ENCODE results near the gene GABRA1.

Gene GABRA1

DNA sequence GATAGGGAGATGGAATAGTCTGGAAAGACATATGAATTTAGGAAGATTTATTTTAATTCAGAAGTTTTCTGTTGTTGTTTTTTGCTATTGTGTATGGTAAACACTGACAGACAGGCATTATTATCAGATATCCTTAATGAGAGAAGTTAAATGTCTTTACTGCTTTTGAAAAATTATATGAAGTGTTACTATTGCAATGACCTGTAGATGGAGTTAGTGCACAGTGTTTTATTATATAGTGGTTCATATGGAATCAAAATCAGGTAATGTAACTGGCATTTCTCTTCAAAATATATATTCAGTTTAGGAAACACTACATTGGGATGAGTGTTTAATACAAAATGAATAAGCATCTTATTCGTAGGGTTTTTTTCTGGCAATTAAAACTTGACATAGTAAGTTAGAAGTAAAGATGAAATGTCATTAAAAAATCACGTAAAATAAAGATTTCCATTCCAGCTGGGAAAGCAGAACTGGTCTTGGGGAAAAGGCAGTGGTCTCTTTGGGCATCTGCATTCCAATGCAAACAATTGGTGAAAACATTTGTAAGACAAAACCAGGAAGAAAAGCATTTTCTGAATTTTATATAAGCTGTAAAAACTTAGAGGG, 3.9 kb downstream of the GABRA1 start:
- no peak overlapping the region for H3K4me3 ChIP-seq (ENCODE audit: low read depth, low read length)

DNA sequence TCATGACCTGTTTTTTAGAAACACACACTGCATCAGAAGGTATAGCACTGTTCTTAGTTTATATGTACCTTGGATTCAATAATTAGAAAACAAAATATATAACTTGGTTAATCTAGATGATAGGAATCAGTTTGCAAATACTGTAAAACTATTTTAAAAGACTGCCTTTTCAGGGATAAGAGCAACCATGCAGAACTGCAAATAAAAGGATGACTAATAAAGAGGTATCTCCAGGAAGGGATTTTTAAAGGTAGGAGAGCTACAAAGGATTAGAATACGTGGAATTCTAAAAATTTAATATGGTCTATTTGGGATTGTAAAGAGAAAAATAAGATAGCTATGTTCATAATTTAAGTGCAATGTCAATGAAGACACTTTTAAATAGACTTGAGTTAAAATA, 9.4 kb downstream of the GABRA1 start:
- no peak for TF ChIP-seq POLR2A (IDR thresholded peaks at IDR 0.05; ENCODE audit: extremely low read depth, insufficient read length)
- TF ChIP-seq MYC (IDR thresholded peaks at IDR 0.05; ENCODE audit: low read depth, low read length), result no peak
- TF ChIP-seq, protein P1, sequence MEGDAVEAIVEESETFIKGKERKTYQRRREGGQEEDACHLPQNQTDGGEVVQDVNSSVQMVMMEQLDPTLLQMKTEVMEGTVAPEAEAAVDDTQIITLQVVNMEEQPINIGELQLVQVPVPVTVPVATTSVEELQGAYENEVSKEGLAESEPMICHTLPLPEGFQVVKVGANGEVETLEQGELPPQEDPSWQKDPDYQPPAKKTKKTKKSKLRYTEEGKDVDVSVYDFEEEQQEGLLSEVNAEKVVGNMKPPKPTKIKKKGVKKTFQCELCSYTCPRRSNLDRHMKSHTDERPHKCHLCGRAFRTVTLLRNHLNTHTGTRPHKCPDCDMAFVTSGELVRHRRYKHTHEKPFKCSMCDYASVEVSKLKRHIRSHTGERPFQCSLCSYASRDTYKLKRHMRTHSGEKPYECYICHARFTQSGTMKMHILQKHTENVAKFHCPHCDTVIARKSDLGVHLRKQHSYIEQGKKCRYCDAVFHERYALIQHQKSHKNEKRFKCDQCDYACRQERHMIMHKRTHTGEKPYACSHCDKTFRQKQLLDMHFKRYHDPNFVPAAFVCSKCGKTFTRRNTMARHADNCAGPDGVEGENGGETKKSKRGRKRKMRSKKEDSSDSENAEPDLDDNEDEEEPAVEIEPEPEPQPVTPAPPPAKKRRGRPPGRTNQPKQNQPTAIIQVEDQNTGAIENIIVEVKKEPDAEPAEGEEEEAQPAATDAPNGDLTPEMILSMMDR (IDR thresholded peaks at IDR 0.05; ENCODE audit: low read depth, low read length), result no peak
- TF ChIP-seq, protein P2, sequence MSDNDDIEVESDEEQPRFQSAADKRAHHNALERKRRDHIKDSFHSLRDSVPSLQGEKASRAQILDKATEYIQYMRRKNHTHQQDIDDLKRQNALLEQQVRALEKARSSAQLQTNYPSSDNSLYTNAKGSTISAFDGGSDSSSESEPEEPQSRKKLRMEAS (IDR thresholded peaks at IDR 0.05; ENCODE audit: low read depth, low read length), result no peak
- no peak for DNase-seq (ENCODE audit: low read depth)
- H3K4me3 ChIP-seq (ENCODE audit: low read depth, low read length), result no peak overlapping the region

More for the DNA sequence above, 3.9 kb downstream of the GABRA1 start:
- TF ChIP-seq POLR2A (IDR thresholded peaks at IDR 0.05; ENCODE audit: extremely low read depth, insufficient read length) (no peak), MYC (IDR thresholded peaks at IDR 0.05; ENCODE audit: low read depth, low read length) (no peak)
- TF ChIP-seq, protein P2 (IDR thresholded peaks at IDR 0.05; ENCODE audit: low read depth, low read length), result no peak
- TF ChIP-seq, protein P1 (IDR thresholded peaks at IDR 0.05; ENCODE audit: low read depth, low read length), result no peak
- DNase-seq (ENCODE audit: low read depth), result peak; percentile 11

DNA sequence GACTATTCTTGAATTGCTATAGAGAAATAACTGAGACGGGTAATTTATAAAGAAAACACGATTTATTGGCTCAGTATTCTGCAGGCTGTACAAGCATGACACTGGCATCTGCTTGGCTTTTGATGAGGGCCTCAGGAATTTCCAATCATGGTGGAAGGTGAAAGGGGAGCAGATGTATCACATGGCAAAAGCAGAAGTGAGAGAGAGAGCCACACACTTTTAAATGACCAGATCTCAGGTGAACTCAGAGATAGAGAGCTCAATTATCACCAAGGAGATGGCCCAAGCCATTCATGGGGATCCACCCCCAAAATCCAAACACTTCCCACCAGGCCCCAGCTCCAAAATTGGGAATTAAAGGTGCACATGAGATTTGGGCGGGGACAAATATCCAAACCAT, 15.3 kb downstream of the GABRA1 start:
- no peak overlapping the region for H3K4me3 ChIP-seq (ENCODE audit: low read depth, low read length)
- TF ChIP-seq MYC (IDR thresholded peaks at IDR 0.05; ENCODE audit: low read depth, low read length) (no peak), POLR2A (IDR thresholded peaks at IDR 0.05; ENCODE audit: extremely low read depth, insufficient read length) (no peak)
- TF ChIP-seq, protein P1 (IDR thresholded peaks at IDR 0.05; ENCODE audit: low read depth, low read length), result no peak
- TF ChIP-seq, protein P2 (IDR thresholded peaks at IDR 0.05; ENCODE audit: low read depth, low read length), result no peak
- no peak for DNase-seq (ENCODE audit: low read depth)

DNA sequence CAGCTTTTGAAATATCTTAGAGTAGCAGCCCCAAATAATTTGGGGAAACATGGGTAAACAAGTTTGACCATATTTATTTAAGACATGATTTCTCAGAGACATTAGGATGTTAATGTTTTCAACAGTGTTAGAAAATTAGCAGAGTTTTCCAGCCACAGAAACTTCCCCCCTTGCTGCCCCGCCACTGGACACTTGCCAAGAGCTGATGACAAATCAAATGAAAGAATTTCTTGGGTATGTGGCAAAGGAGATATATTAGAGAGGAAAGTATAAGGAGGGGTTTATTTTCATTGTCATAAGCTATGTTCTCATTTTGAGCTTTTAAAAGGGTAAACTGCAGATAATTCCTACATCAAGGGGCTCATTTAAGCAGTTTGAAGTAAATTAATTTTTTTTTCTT, 15.9 kb downstream of the GABRA1 start:
- no peak overlapping the region for H3K4me3 ChIP-seq (ENCODE audit: low read depth, low read length)
- DNase-seq (ENCODE audit: low read depth), result no peak
- TF ChIP-seq POLR2A (IDR thresholded peaks at IDR 0.05; ENCODE audit: extremely low read depth, insufficient read length) (no peak), MYC (IDR thresholded peaks at IDR 0.05; ENCODE audit: low read depth, low read length) (no peak)
- TF ChIP-seq, protein P2 (IDR thresholded peaks at IDR 0.05; ENCODE audit: low read depth, low read length), result no peak
- TF ChIP-seq, protein P1 (IDR thresholded peaks at IDR 0.05; ENCODE audit: low read depth, low read length), result no peak

DNA sequence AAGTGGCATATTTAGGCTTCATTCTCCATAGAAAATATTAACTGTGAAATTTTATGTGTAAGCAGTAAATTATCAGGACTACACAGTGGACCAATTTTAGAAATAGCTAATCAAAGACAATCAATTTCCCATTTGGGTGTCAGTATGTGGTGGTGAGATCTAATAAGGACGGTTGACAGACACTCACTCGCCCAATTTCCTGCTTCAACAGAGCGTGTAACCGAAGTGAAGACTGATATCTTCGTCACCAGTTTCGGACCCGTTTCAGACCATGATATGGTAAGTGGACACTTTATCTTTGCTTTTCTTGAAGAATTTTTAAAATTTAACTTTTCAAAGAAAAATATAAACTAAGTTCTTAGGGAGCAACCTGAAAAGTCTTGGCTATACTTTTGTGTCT, 17.6 kb downstream of the GABRA1 start:
- DNase-seq (ENCODE audit: low read depth), result no peak

More for the DNA sequence above, 17.6 kb downstream of the GABRA1 start:
- TF ChIP-seq, protein P1 (IDR thresholded peaks at IDR 0.05; ENCODE audit: low read depth, low read length), result no peak
- TF ChIP-seq, protein P2 (IDR thresholded peaks at IDR 0.05; ENCODE audit: low read depth, low read length), result no peak
- TF ChIP-seq POLR2A (IDR thresholded peaks at IDR 0.05; ENCODE audit: extremely low read depth, insufficient read length) (no peak), MYC (IDR thresholded peaks at IDR 0.05; ENCODE audit: low read depth, low read length) (no peak)
- H3K4me3 ChIP-seq (ENCODE audit: low read depth, low read length), result no peak overlapping the region
